ENCODE data around the gene CRIP2. TPM values are rescaled to one million over a fixed set of nuclear protein-coding genes. Genes with fewer than 3 reads are reported as not detected.

The CRIP2 gene
- total and polyA plus RNA-seq, 2 experiments from 2014 or later: 3.4 to 9.6 TPM

DNA sequence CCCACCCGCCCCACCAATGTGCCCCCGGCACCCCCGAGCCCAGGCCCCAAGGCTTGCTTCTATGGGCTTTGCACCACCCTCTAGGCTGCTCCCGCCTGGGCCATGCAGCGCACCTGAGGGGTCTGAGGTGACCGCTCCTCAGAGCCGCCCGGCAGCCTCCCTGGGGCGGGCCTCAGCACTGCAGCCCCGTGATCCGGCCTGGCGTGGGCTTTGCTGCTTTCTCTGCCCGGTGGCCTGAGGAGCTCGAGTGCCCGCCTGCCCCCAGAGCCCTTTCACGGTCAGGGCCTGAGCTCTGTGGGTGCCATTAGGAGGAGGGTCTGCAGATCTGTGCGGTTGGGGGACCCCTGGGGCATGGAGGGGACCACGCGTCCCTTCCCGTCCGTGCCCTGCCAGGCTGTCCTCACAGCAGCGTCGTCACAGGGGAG, 48.8 kb upstream of the CRIP2 start:
- Histone ChIP-seq H3K36me3 (ENCODE audit: insufficient read depth) (no peaks in the 10 kb centered on the region), H3K4me3 (no peak overlapping the region), H3K27me3 (ENCODE audit: insufficient read depth) (no peaks in the 10 kb centered on the region), H3K4me1 (ENCODE audit: insufficient read depth) (peaks cover 8% of the 10 kb centered on the region), H3K9me2 (ENCODE audit: insufficient read depth) (no peaks in the 10 kb centered on the region), H3F3A (replicated peaks; ENCODE audit: low read depth) (no peaks in the 10 kb centered on the region), H2AFZ (no peak overlapping the region), H3K79me2 (replicated peaks; ENCODE audit: insufficient read depth) (peaks cover 98% of the 10 kb centered on the region), H4K20me1 (replicated peaks; ENCODE audit: insufficient read depth) (peaks cover 71% of the 10 kb centered on the region), H3K27ac (ENCODE audit: low read depth) (no peak overlapping the region), H3K4me2 (no peak overlapping the region)
- Mint-ChIP-seq H3K27ac (no peak overlapping the region; the same call in 1 of the 2 replicates), H3K9me3 (no peaks in the 10 kb centered on the region; the same call in 2 of the 3 replicates), H3K4me1 (peaks cover 11% of the 10 kb centered on the region), H3K27me3 (ENCODE audit: insufficient read depth, low read depth, poor library complexity) (peaks cover 9% of the 10 kb centered on the region), H3K4me3 (no peak overlapping the region), H3K36me3 (ENCODE audit: low read depth) (peaks cover 50% of the 10 kb centered on the region)
- TF ChIP-seq CREB1 (CRISPR knock-in tag; IDR thresholded peaks at IDR 0.05; ENCODE audit: low read depth): no peak
- TF ChIP-seq, protein P1, sequence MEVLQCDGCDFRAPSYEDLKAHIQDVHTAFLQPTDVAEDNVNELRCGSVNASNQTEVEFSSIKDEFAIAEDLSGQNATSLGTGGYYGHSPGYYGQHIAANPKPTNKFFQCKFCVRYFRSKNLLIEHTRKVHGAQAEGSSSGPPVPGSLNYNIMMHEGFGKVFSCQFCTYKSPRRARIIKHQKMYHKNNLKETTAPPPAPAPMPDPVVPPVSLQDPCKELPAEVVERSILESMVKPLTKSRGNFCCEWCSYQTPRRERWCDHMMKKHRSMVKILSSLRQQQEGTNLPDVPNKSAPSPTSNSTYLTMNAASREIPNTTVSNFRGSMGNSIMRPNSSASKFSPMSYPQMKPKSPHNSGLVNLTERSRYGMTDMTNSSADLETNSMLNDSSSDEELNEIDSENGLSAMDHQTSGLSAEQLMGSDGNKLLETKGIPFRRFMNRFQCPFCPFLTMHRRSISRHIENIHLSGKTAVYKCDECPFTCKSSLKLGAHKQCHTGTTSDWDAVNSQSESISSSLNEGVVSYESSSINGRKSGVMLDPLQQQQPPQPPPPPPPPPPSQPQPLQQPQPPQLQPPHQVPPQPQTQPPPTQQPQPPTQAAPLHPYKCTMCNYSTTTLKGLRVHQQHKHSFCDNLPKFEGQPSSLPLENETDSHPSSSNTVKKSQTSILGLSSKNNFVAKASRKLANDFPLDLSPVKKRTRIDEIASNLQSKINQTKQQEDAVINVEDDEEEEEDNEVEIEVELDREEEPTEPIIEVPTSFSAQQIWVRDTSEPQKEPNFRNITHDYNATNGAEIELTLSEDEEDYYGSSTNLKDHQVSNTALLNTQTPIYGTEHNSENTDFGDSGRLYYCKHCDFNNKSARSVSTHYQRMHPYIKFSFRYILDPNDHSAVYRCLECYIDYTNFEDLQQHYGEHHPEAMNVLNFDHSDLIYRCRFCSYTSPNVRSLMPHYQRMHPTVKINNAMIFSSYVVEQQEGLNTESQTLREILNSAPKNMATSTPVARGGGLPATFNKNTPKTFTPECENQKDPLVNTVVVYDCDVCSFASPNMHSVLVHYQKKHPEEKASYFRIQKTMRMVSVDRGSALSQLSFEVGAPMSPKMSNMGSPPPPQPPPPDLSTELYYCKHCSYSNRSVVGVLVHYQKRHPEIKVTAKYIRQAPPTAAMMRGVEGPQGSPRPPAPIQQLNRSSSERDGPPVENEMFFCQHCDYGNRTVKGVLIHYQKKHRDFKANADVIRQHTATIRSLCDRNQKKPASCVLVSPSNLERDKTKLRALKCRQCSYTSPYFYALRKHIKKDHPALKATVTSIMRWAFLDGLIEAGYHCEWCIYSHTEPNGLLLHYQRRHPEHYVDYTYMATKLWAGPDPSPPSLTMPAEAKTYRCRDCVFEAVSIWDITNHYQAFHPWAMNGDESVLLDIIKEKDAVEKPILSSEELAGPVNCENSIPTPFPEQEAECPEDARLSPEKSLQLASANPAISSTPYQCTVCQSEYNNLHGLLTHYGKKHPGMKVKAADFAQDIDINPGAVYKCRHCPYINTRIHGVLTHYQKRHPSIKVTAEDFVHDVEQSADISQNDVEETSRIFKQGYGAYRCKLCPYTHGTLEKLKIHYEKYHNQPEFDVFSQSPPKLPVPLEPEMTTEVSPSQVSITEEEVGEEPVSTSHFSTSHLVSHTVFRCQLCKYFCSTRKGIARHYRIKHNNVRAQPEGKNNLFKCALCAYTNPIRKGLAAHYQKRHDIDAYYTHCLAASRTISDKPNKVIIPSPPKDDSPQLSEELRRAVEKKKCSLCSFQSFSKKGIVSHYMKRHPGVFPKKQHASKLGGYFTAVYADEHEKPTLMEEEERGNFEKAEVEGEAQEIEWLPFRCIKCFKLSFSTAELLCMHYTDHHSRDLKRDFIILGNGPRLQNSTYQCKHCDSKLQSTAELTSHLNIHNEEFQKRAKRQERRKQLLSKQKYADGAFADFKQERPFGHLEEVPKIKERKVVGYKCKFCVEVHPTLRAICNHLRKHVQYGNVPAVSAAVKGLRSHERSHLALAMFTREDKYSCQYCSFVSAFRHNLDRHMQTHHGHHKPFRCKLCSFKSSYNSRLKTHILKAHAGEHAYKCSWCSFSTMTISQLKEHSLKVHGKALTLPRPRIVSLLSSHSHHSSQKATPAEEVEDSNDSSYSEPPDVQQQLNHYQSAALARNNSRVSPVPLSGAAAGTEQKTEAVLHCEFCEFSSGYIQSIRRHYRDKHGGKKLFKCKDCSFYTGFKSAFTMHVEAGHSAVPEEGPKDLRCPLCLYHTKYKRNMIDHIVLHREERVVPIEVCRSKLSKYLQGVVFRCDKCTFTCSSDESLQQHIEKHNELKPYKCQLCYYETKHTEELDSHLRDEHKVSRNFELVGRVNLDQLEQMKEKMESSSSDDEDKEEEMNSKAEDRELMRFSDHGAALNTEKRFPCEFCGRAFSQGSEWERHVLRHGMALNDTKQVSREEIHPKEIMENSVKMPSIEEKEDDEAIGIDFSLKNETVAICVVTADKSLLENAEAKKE (CRISPR knock-in tag; IDR thresholded peaks at IDR 0.05): no peak
- TF ChIP-seq, protein P2, sequence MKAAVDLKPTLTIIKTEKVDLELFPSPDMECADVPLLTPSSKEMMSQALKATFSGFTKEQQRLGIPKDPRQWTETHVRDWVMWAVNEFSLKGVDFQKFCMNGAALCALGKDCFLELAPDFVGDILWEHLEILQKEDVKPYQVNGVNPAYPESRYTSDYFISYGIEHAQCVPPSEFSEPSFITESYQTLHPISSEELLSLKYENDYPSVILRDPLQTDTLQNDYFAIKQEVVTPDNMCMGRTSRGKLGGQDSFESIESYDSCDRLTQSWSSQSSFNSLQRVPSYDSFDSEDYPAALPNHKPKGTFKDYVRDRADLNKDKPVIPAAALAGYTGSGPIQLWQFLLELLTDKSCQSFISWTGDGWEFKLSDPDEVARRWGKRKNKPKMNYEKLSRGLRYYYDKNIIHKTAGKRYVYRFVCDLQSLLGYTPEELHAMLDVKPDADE (IDR thresholded peaks at IDR 0.05): no peak
- no peak for TF ChIP-seq ZNF114 (CRISPR knock-in tag; IDR thresholded peaks at IDR 0.05)
- no peak for TF ChIP-seq POLR2AphosphoS5 (IDR thresholded peaks at IDR 0.05; ENCODE audit: low read depth)
- no peak for TF ChIP-seq STAT1 (IDR thresholded peaks at IDR 0.05; ENCODE audit: unreplicated experiment)
- TF ChIP-seq EZH2 (IDR thresholded peaks at IDR 0.05; ENCODE audit: low read depth, unreplicated experiment): no peak
- ATAC-seq (peak; percentile 10; the same call in 2 of the 3 replicates), DNase-seq (ENCODE audit: low spot score) (no peak)

Measured in GM23338 (cell line).